Activated naive CD4-positive, alpha-beta T cell treated with anti-CD3 and anti-CD28 coated beads for 36 hours (primary cell): ENCODE results near the gene SLC35B2. TPM values are rescaled to one million over a fixed set of nuclear protein-coding genes. Genes with fewer than 3 reads are reported as not detected.
A peak's percentile ranks its signal among the peaks of the same experiment; 100 is the strongest.

Experiments
- CTCF ChIA-PET: fragments of 350-600 bp; sonication (Branson Sonifier 250); formaldehyde crosslinking; loops from one replicate; lab custom pipeline; 2021; ENCODE audit warnings: antibody characterized with exemption; lab: Charles Lee
- DNase-seq: peaks from one replicate; pipeline ENCODE4 v3.0.0-alpha.2; 2020
- H3K27ac Mint-ChIP-seq: one replicate; pipeline ENCODE4 v1.8.0; 2021; ENCODE audit warnings: mild to moderate bottlenecking, mixed read lengths
- H3K27me3 Mint-ChIP-seq: one replicate; pipeline ENCODE4 v1.8.0; 2021; ENCODE audit warnings: low read depth, mixed read lengths
- H3K36me3 Mint-ChIP-seq: one replicate; pipeline ENCODE4 v1.8.0; 2021; ENCODE audit warnings: low read depth, mixed read lengths
- H3K4me1 Mint-ChIP-seq: one replicate; pipeline ENCODE4 v1.8.0; 2021; ENCODE audit warnings: low read depth, mixed read lengths
- H3K4me3 Mint-ChIP-seq: one replicate; pipeline ENCODE4 v1.8.0; 2021; ENCODE audit warnings: mild to moderate bottlenecking, moderate library complexity, mixed read lengths
- H3K9me3 Mint-ChIP-seq: one replicate; pipeline ENCODE4 v1.8.0; 2021; ENCODE audit warnings: mixed read lengths
- intact Hi-C: fragments of 100-400 bp; cut with micrococcal nuclease; formaldehyde crosslinking; loops from one replicate; pipeline ENCODE4 v1.15.1; 2023
- total RNA-seq, 2 experiments: library from RNA; stranded (reverse); gene quantifications; one replicate each; pipeline ENCODE4 v1.2.3, GENCODE V29; 2021

SLC35B2 gene
- total RNA-seq, 2 experiments from 2014 or later, result 7.2 to 7.3 TPM

- Mint-ChIP-seq H3K4me3 (peak overlapping the region; percentile 75), H3K4me1 (peaks cover 59% of the 10 kb centered on the region), H3K36me3 (peaks cover 33% of the 10 kb centered on the region), H3K9me3 (no peaks in the 10 kb centered on the region), H3K27me3 (no peaks in the 10 kb centered on the region), H3K27ac (peak overlapping the region; percentile 79)
- intact Hi-C loops, result loop anchor here (1.0 to 2.0 kb wide), 2 partner anchors 9 to 35 kb away; partner anchors contain the start of gene HSP90AB1
- CTCF ChIA-PET, result interaction anchor here (0.5 to 6.0 kb wide), 18 partner anchors 11 to 680 kb away, joined by 3 to 66 read pairs (median 4); partner anchors contain the start of genes HSP90AB1, POLH, SLC29A1 and XPO5
- no peak for DNase-seq
Observed at GRCh38 chr6:44255871-44256774, 1.2 kb downstream of the SLC35B2 start.

GRCh38 chr6:44255105-44255808 is 2.1 kb downstream of the SLC35B2 start:
- CTCF ChIA-PET, result interaction anchor here (0.7 to 6.0 kb wide), 6 partner anchors 9 to 84 kb away, joined by 3 to 66 read pairs (median 4); partner anchors contain the start of gene HSP90AB1
- no peak for DNase-seq
- intact Hi-C loops, result no loop called here
- no peaks in the 10 kb centered on the region for H3K27me3 Mint-ChIP-seq
- no peaks in the 10 kb centered on the region for H3K9me3 Mint-ChIP-seq
- peak overlapping the region; percentile 75 for H3K4me3 Mint-ChIP-seq
- peaks cover 65% of the 10 kb centered on the region for H3K4me1 Mint-ChIP-seq
- peak overlapping the region; percentile 79 for H3K27ac Mint-ChIP-seq
- peaks cover 39% of the 10 kb centered on the region for H3K36me3 Mint-ChIP-seq

- intact Hi-C loops, result no loop called here
- Mint-ChIP-seq H3K36me3 (peaks cover 47% of the 10 kb centered on the region), H3K27ac (peak overlapping the region; percentile 32), H3K4me3 (peak overlapping the region; percentile 12), H3K4me1 (peaks cover 73% of the 10 kb centered on the region), H3K9me3 (no peaks in the 10 kb centered on the region), H3K27me3 (no peaks in the 10 kb centered on the region)
- no peak for DNase-seq
- CTCF ChIA-PET, result interaction anchor here (0.7 to 6.0 kb wide), 9 partner anchors 9 to 83 kb away, joined by 3 to 66 read pairs (median 4); partner anchors contain the start of gene HSP90AB1
Observed at GRCh38 chr6:44254191-44255104, 2.9 kb downstream of the SLC35B2 start.

- Mint-ChIP-seq H3K4me3 (no peak overlapping the region), H3K9me3 (no peaks in the 10 kb centered on the region), H3K4me1 (peaks cover 82% of the 10 kb centered on the region), H3K27ac (peak overlapping the region; percentile 62), H3K27me3 (no peaks in the 10 kb centered on the region), H3K36me3 (peaks cover 54% of the 10 kb centered on the region)
- intact Hi-C loops, result no loop called here
- CTCF ChIA-PET, result interaction anchor here (1.0 to 6.0 kb wide), 4 partner anchors 8 to 80 kb away, joined by 3 to 66 read pairs (median 4); partner anchors contain the start of gene HSP90AB1
- peak; percentile 77 for DNase-seq
Observed at GRCh38 chr6:44253307-44254101, 3.8 kb downstream of the SLC35B2 start.

DNA sequence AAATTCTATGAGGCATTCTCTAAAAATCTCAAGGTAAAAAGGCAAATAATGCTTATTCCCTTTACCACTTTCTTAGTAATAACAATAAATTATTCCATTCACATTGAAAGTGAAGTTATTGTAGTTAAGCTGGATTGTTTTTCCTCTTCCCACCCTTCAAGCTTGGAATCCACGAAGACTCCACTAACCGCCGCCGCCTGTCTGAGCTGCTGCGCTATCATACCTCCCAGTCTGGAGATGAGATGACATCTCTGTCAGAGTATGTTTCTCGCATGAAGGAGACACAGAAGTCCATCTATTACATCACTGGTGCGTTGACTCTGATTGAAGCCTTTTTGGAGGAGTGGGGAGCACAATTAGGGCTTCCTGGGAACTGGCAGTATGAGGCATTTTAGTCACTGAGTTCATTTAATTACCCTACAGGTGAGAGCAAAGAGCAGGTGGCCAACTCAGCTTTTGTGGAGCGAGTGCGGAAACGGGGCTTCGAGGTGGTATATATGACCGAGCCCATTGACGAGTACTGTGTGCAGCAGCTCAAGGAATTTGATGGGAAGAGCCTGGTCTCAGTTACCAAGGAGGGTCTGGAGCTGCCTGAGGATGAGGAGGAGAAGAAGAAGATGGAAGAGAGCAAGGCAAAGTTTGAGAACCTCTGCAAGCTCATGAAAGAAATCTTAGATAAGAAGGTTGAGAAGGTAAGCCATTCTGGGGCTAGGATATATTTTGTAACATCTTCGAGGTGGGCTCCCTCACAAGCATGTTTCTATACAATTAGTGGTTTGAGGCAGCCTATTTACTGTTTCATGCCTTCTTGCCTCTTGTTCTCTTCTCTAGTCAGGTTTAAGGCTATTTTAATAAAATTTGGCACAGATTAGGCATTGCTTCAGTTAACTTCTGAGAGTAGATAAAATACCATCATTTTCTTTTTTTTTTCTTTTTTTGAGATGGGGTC is 5.5 kb downstream of the SLC35B2 start:
- intact Hi-C loops, result no loop called here
- Mint-ChIP-seq H3K9me3 (no peaks in the 10 kb centered on the region), H3K27me3 (peaks cover 2% of the 10 kb centered on the region), H3K36me3 (peaks cover 69% of the 10 kb centered on the region), H3K27ac (peak overlapping the region; percentile 97), H3K4me3 (peak overlapping the region; percentile 10), H3K4me1 (peaks cover 76% of the 10 kb centered on the region)
- DNase-seq, result no peak
- CTCF ChIA-PET, result interaction anchor here (0.7 to 0.9 kb wide), 2 partner anchors 27 to 29 kb away, joined by 3 read pairs; partner anchors contain the start of gene SLC29A1

- Mint-ChIP-seq H3K4me3 (peak overlapping the region; percentile 16), H3K36me3 (peaks cover 71% of the 10 kb centered on the region), H3K27ac (peak overlapping the region; percentile 97), H3K4me1 (peaks cover 69% of the 10 kb centered on the region), H3K9me3 (no peaks in the 10 kb centered on the region), H3K27me3 (peaks cover 4% of the 10 kb centered on the region)
- DNase-seq, result no peak
- CTCF ChIA-PET, result interaction anchor here (0.6 to 0.7 kb wide), 3 partner anchors 12 to 157 kb away, joined by 3 read pairs; no protein-coding TSS in a partner anchor
- intact Hi-C loops, result no loop called here
Observed at GRCh38 chr6:44250718-44251123, 6.6 kb downstream of the SLC35B2 start.

GRCh38 chr6:44250067-44250717 is 7.1 kb downstream of the SLC35B2 start:
- intact Hi-C loops, result no loop called here
- DNase-seq, result no peak
- Mint-ChIP-seq H3K9me3 (no peaks in the 10 kb centered on the region), H3K27ac (peak overlapping the region; percentile 97), H3K4me1 (peaks cover 69% of the 10 kb centered on the region), H3K4me3 (peak overlapping the region; percentile 95), H3K36me3 (peaks cover 71% of the 10 kb centered on the region), H3K27me3 (peaks cover 4% of the 10 kb centered on the region)
- CTCF ChIA-PET, result interaction anchor here (0.7 kb wide), 1 partner anchor 11 kb away, joined by 3 read pairs; no protein-coding TSS in a partner anchor

DNA sequence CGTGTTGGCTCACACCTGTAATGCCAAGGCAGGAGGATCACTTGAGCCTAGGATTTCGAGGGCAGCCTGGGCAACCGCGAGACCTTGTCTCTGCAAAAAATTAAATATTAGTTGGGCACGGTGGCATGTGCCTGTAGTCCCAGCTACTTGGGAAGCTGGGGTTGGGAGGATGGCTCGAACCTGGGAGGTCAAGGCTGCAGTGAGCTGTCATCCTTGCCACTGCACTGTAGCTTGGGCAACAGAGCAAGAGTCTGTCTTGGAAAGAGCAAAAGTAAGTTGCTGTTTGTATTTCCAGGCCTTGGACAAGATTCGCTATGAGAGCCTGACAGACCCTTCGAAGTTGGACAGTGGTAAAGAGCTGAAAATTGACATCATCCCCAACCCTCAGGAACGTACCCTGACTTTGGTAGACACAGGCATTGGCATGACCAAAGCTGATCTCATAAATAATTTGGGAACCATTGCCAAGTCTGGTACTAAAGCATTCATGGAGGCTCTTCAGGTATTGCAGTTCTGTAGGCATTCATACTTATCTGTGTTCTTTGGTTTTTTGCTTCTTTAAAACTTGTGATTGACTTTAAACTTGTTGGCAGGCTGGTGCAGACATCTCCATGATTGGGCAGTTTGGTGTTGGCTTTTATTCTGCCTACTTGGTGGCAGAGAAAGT is 8.1 kb downstream of the SLC35B2 start:
- peak overlapping the region; percentile 95 for H3K4me3 Mint-ChIP-seq
- H3K36me3 Mint-ChIP-seq, result peaks cover 68% of the 10 kb centered on the region
- CTCF ChIA-PET, result interaction anchor here (8.0 kb wide), 1 partner anchor 6 kb away, joined by 66 read pairs; the partner anchor contains the start of gene SLC35B2
- H3K27ac Mint-ChIP-seq, result peak overlapping the region; percentile 97
- peaks cover 65% of the 10 kb centered on the region for H3K4me1 Mint-ChIP-seq
- no peak for DNase-seq
- peaks cover 4% of the 10 kb centered on the region for H3K27me3 Mint-ChIP-seq
- no peaks in the 10 kb centered on the region for H3K9me3 Mint-ChIP-seq
- intact Hi-C loops, result no loop called here

GRCh38 chr6:44248579-44248978 is 8.7 kb downstream of the SLC35B2 start:
- Mint-ChIP-seq H3K27me3 (peaks cover 4% of the 10 kb centered on the region), H3K36me3 (peaks cover 67% of the 10 kb centered on the region), H3K9me3 (no peaks in the 10 kb centered on the region), H3K4me3 (peak overlapping the region; percentile 95), H3K4me1 (peaks cover 61% of the 10 kb centered on the region), H3K27ac (peak overlapping the region; percentile 97)
- CTCF ChIA-PET, result interaction anchor here (0.5 to 8.0 kb wide), 3 partner anchors 7 to 81 kb away, joined by 3 to 66 read pairs (median 6); partner anchors contain the start of gene SLC35B2
- no peak for DNase-seq
- intact Hi-C loops, result no loop called here
